Naive thymus-derived CD8-positive, alpha-beta T cell (primary cell): Measurements from ENCODE around the gene KPNA5. TPM values are rescaled to one million over a fixed set of nuclear protein-coding genes. Genes with fewer than 3 reads are reported as not detected.
"Not testable (repeated sequence)": the region's sequence is repeated elsewhere in the genome, so short reads cannot be mapped to it uniquely, and the experiment has no call there.

Experiments used
- ATAC-seq, 2 donors: fragments of 150-1000 bp; cut with Tn5 transposase in 1 of 2; sonication (Bioruptor Pico), chemical (Tn5 transposase) in 1 of 2; 1 replicate in 1 of 2; 2 replicates in 1 of 2; pipeline ENCODE4 v1.10.0; 2021; ENCODE audit warnings: mild to moderate bottlenecking in 2 of 2, moderate library complexity in 2 of 2
- POLR2A ChIA-PET: fragments of 350-600 bp; sonication (Branson Sonifier 250); formaldehyde crosslinking; loops from one replicate; lab custom pipeline; 2021; ENCODE audit warnings: antibody characterized with exemption; lab: Charles Lee
- DNase-seq, 10 donors: peaks; one replicate each; pipeline versions ENCODE4 v3.0.0 to v3.0.0-alpha.2; 2020 to 2022
- H3K27ac Mint-ChIP-seq, 10 donors: one replicate each; pipeline ENCODE4 v1.8.0; 2020 to 2022; ENCODE audit warnings: mild to moderate bottlenecking in 10 of 10, mixed read lengths in 10 of 10, moderate library complexity in 4 of 10, inconsistent platforms in 1 of 10
- H3K27me3 Mint-ChIP-seq, 5 donors: one replicate each; pipeline ENCODE4 v1.8.0; 2021 to 2022; ENCODE audit warnings: mixed read lengths in 5 of 5
- H3K36me3 Mint-ChIP-seq, 3 donors: one replicate each; pipeline ENCODE4 v1.8.0; 2020 to 2022; ENCODE audit warnings: mixed read lengths in 3 of 3, mild to moderate bottlenecking in 2 of 3, inconsistent platforms in 1 of 3
- H3K4me1 Mint-ChIP-seq, 4 donors: one replicate each; pipeline ENCODE4 v1.8.0; 2021 to 2022; ENCODE audit warnings: mixed read lengths in 4 of 4
- H3K4me3 Mint-ChIP-seq, 10 donors: one replicate each; pipeline ENCODE4 v1.8.0; 2020 to 2022; ENCODE audit warnings: mild to moderate bottlenecking in 10 of 10, mixed read lengths in 10 of 10, moderate library complexity in 6 of 10, inconsistent platforms in 1 of 10
- H3K9me3 Mint-ChIP-seq, 9 donors: one replicate each; pipeline ENCODE4 v1.8.0; 2020 to 2022; ENCODE audit warnings: mixed read lengths in 9 of 9, mild to moderate bottlenecking in 3 of 9, inconsistent platforms in 1 of 9, moderate library complexity in 1 of 9
- polyA plus RNA-seq, 3 donors: library from polyadenylated mRNA; unstranded; fragments of 300-500 nt; fragmentation: Illumina TruSeq; gene quantifications; one replicate each; pipeline ENCODE4 v1.2.3, GENCODE V29; 2021
- total RNA-seq, 8 experiments: library from RNA in 2 of 8; stranded (reverse) in 2 of 8; gene quantifications; one replicate each; pipeline ENCODE4 v1.2.3 and lab custom pipeline; 2021 to 2026

KPNA5 gene
- total and polyA plus RNA-seq, 5 experiments from 2014 or later: 15.9 to 77.1 (median 16.9) TPM

DNA sequence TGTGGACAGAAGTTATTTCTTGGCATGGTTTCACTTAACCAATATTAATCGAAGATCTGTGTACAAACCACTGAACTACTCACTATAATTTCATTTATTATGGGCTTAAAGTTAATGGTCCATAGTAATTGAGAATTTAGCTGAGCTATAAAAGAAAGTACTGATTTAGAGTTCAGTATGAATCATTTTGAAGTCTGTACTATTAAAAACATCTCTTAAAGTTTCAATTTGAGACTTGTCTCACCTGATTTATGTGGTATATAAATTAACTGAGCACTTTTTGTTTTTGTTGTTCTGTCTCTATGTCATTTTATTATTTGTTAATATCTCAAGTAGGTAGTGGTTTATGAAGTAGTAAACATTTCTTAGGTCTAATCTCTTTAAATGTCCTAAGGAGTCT is 24.9 kb downstream of the KPNA5 start:
- H3K36me3 Mint-ChIP-seq: peaks cover 0 to 74% (median 33%) of the 10 kb centered on the region in 3 donors

DNA sequence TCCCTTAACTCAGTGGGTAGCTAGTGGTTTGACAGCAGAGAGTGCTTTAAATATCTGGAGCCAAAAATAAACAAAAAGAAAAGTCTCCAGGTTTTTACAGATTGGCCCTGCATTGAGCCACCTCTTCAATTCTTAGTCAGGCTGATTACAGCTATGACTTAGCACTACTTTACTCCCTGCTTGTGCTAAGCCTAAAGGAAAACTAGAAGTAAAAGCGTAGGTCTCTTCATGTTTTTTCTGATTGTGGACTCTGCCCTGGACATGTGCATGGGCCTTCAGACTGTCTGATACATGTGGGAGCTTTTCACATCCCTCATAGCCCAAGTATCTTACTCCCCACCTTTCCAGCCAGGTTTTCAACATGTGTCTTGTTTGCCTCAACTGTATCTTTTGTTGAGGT is 33.3 kb downstream of the KPNA5 start:
- no peak for ATAC-seq
- POLR2A ChIA-PET: no interaction called here
- Mint-ChIP-seq H3K4me1 (peaks cover 3 to 23% (median 13%) of the 10 kb centered on the region in 4 donors), H3K27ac (peak overlapping the region in 2 of 10 donors; percentile 25 to 70), H3K27me3 (no peaks in the 10 kb centered on the region), H3K4me3 (no peak overlapping the region), H3K9me3 (no peaks in the 10 kb centered on the region), H3K36me3 (peaks cover 11 to 92% (median 43%) of the 10 kb centered on the region in 3 donors)
- no peak for DNase-seq

More for the DNA sequence above, 24.9 kb downstream of the KPNA5 start:
- H3K27me3 Mint-ChIP-seq: no peaks in the 10 kb centered on the region
- no peak overlapping the region for H3K4me3 Mint-ChIP-seq
- no peak overlapping the region for H3K27ac Mint-ChIP-seq
- no peak for ATAC-seq
- H3K4me1 Mint-ChIP-seq: peaks cover 2 to 5% (median 3%) of the 10 kb centered on the region in 4 donors
- POLR2A ChIA-PET: no interaction called here
- no peaks in the 10 kb centered on the region for H3K9me3 Mint-ChIP-seq
- DNase-seq: no peak

DNA sequence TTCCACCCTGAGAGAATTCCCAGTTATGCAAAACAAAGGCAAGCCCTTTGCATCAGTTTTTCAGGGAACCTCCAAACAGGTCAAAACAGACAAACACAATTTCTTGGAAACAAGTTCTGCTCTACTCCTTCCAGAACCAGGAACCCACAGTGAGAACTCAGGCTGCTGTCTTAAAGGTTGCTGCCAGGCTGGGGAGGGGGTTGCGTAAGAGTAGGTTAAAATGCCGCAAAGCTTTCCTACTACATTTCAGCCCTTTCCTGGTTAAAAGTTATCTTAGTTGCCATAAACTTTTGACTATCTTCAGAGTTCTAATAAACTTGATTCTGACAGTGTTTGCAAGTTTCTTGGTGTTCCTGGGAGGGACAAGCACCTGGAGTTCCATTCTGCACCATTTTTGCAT is 33.8 kb downstream of the KPNA5 start:
- H3K36me3 Mint-ChIP-seq: peaks cover 11 to 93% (median 48%) of the 10 kb centered on the region in 3 donors
- no peaks in the 10 kb centered on the region for H3K9me3 Mint-ChIP-seq
- H3K27me3 Mint-ChIP-seq: no peaks in the 10 kb centered on the region
- peaks cover 3 to 23% (median 11%) of the 10 kb centered on the region in 4 donors for H3K4me1 Mint-ChIP-seq
- no peak for DNase-seq
- ATAC-seq: no peak
- no peak overlapping the region for H3K4me3 Mint-ChIP-seq
- POLR2A ChIA-PET: no interaction called here
- peak overlapping the region in 1 of 10 donors; percentile 17 for H3K27ac Mint-ChIP-seq

DNA sequence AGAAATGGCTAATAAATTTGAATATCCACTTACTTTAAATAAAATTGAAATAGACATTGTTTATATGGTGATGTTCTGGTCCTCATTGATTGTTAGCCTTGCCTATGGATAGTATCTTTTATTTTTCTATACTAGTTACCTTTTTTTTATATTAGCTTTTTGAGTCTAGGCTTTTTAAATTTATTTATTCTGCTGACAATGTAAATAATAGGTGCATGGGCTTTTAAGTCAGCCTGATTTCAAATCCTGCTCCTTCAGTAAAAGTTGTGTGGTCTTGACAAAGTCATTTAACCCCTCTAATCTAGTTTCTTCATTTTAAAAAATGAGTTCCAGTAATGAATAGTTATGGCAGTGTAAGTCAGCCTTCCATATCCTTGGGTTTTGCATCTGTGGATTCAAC is 45.9 kb downstream of the KPNA5 start:
- H3K9me3 Mint-ChIP-seq: peaks cover 0 to 1% (median 0%) of the 10 kb centered on the region in 9 donors
- no peak for ATAC-seq

DNA sequence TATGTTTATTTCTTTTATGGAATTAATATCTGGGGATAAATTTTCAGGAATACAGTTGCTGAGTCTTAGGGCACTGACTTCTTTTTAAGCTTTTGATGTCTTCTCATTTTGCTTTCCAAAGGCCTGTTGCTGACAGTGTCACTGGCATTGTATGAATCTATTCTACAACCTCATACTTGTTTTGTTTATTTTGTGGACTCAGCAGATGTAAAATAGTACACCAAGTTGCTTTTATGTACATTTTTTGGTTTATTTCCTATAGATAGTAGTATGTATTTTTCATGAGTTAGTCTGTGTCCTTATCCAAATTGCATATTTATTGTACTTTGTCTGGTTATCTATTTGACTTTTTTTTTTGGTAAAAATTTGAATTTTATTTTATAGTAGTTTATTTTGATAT is 49.5 kb downstream of the KPNA5 start:
- ATAC-seq (no peak), DNase-seq (no peak)
- Mint-ChIP-seq H3K9me3 (peaks cover 0 to 13% (median 3%) of the 10 kb centered on the region in 9 donors), H3K4me3 (no peak overlapping the region), H3K27ac (no peak overlapping the region), H3K27me3 (no peaks in the 10 kb centered on the region), H3K36me3 (peaks cover 30 to 80% (median 71%) of the 10 kb centered on the region in 3 donors), H3K4me1 (no peaks in the 10 kb centered on the region)
- POLR2A ChIA-PET: no interaction called here

More for the DNA sequence above, 45.9 kb downstream of the KPNA5 start:
- Mint-ChIP-seq H3K27ac (no peak overlapping the region), H3K4me3 (no peak overlapping the region), H3K36me3 (peaks cover 24 to 86% (median 66%) of the 10 kb centered on the region in 3 donors), H3K4me1 (no peaks in the 10 kb centered on the region), H3K27me3 (no peaks in the 10 kb centered on the region)
- POLR2A ChIA-PET: no interaction called here
- no peak for DNase-seq

DNA sequence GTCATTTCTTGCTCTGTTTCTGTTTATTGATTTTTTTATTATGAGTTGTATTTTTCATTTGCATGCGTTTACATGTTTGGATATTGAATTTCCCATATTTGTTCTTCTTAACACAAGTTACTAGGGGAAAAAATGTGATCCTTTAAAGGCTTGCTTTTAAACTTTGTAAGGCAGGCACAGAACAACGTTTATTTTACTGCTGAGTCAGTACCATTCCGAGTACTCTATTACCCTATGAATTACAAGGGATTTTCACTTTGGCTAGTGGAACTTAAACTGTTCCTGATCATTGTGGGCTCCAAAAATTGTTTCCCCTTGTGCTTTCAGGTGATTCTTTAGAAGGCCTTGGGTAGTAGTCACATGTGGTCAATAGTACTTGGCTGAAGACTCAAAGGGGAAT is 56.0 kb downstream of the KPNA5 start:
- peaks cover 10 to 61% (median 29%) of the 10 kb centered on the region in 9 donors for H3K9me3 Mint-ChIP-seq
- H3K27me3 Mint-ChIP-seq: no peaks in the 10 kb centered on the region
- no peaks in the 10 kb centered on the region for H3K4me1 Mint-ChIP-seq
- POLR2A ChIA-PET: no interaction called here
- H3K27ac Mint-ChIP-seq: no peak overlapping the region
- ATAC-seq (no peak), DNase-seq (no peak)
- H3K4me3 Mint-ChIP-seq: no peak overlapping the region
- H3K36me3 Mint-ChIP-seq: peaks cover 39 to 50% (median 44%) of the 10 kb centered on the region in 3 donors

DNA sequence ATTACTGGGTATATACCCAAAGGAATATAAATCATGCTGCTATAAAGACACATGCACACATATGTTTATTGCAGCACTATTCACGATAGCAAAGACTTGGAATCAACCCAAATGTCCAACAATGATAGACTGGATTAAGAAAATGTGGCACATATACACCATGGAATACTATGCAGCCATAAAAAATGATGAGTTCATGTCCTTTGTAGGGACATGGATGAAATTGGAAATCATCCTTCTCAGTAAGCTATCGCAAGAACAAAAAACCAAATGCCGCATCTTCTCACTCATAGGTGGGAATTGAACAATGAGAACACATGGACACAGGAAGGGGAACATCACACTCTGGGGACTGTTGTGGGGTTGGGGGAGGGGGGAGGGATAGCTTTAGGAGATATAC is 59.5 kb downstream of the KPNA5 start:
- H3K4me1 Mint-ChIP-seq, ATAC-seq: not testable (repeated sequence)
- H3K9me3 Mint-ChIP-seq: peaks cover 15 to 78% (median 44%) of the 10 kb centered on the region in 9 donors

DNA sequence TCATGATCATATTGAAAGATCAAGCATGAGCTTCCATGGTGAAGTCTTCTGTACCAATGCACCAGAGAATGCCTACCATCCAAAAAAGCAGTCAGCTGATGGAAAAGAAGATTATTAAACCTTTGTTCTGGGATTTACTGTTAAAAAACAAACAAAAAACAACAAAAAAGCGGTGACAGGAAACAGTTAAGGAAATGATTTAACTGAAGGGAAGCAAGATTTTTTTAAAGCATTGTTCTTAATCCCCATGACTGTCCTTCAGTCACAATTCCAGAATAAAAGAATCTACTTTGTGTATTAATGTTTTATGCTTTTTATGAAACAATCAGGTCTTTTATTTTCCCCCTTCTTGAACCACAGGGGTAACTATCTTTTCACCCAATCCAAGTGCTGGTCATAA is 60.6 kb downstream of the KPNA5 start:
- DNase-seq (no peak), ATAC-seq (no peak)
- H3K27ac Mint-ChIP-seq: no peak overlapping the region
- H3K27me3 Mint-ChIP-seq: no peaks in the 10 kb centered on the region
- no peak overlapping the region for H3K4me3 Mint-ChIP-seq
- no peaks in the 10 kb centered on the region for H3K4me1 Mint-ChIP-seq
- POLR2A ChIA-PET: no interaction called here
- peaks cover 10 to 38% (median 16%) of the 10 kb centered on the region in 3 donors for H3K36me3 Mint-ChIP-seq
- H3K9me3 Mint-ChIP-seq: peaks cover 16 to 76% (median 42%) of the 10 kb centered on the region in 9 donors

More for the DNA sequence above, 59.5 kb downstream of the KPNA5 start:
- POLR2A ChIA-PET, H3K27ac Mint-ChIP-seq, DNase-seq, H3K4me3 Mint-ChIP-seq, H3K27me3 Mint-ChIP-seq: not testable (repeated sequence)
- peaks cover 19 to 42% (median 26%) of the 10 kb centered on the region in 3 donors for H3K36me3 Mint-ChIP-seq

DNA sequence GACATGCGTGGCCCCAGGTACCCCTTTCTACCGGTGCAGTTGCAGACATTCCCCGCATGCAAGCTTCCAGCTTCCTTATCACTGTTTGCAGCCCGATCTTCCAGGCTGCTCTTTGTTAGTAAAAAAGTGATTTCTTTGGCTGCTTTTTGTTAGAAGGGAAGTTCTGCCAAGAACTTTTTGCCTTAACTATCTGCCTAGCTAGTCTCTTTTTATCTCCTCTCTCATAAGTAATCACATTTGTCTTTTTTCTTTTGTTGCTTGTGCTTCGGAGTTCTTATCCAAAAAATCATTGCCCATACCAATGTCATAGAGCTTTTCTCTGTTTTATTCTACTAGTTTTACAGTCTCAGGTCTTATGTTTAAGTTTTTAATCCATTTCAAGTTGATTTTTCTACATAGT is 64.2 kb downstream of the KPNA5 start:
- DNase-seq (no peak), ATAC-seq (no peak)
- Mint-ChIP-seq H3K4me3 (no peak overlapping the region), H3K27ac (no peak overlapping the region), H3K27me3 (peaks cover 0 to 9% (median 0%) of the 10 kb centered on the region in 5 donors), H3K9me3 (peaks cover 11 to 63% (median 30%) of the 10 kb centered on the region in 9 donors), H3K4me1 (peaks cover 0 to 2% (median 0%) of the 10 kb centered on the region in 4 donors), H3K36me3 (peaks cover 0 to 25% (median 0%) of the 10 kb centered on the region in 3 donors)
- POLR2A ChIA-PET: no interaction called here

DNA sequence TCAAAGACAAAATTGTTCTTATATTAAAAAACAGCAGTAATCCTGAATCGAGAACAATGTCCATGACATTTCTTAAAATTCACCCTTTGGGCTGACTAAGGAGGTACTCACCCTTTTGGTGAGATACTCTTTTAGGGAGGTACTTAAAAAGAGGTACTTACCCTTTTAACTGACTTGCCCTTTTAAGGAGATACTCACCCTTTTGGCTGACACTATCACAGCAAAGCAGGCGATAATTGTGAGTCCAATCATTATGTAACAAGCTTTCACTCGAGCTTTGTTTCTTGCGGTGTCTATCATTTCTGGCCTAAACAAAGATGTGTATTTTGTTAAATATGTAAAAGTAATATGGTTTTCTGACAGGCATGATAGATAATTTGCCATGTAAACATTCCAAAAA is 80.8 kb downstream of the KPNA5 start:
- Mint-ChIP-seq H3K4me1 (peaks cover 5 to 15% (median 10%) of the 10 kb centered on the region in 4 donors), H3K9me3 (no peaks in the 10 kb centered on the region), H3K27me3 (peaks cover 23 to 54% (median 42%) of the 10 kb centered on the region in 5 donors), H3K27ac (no peak overlapping the region), H3K4me3 (no peak overlapping the region), H3K36me3 (peaks cover 0 to 10% (median 2%) of the 10 kb centered on the region in 3 donors)
- DNase-seq: no peak
- no peak for ATAC-seq
- POLR2A ChIA-PET: no interaction called here

DNA sequence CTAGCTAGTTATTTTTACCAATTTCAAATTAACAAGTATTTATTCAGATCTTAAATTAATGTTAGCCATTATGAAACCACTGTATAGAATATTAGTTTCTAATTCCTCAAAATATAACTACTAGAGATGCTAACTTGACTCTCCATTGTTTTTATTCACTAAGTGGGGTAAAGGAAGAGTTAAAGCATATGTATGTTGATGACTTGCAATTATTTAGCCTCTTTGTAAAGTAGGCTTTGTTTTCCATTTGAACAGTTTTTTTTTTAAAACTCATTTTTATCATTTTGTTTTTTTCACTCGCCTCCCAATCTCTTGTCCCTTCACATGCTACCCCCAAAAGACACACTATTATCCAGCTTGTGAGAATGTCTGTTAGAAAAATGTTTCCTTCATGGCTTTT is 81.2 kb downstream of the KPNA5 start:
- POLR2A ChIA-PET: no interaction called here
- H3K4me3 Mint-ChIP-seq: no peak overlapping the region
- peaks cover 5 to 15% (median 10%) of the 10 kb centered on the region in 4 donors for H3K4me1 Mint-ChIP-seq
- no peak for DNase-seq
- ATAC-seq: no peak
- H3K27me3 Mint-ChIP-seq: peaks cover 26 to 59% (median 44%) of the 10 kb centered on the region in 5 donors
- H3K27ac Mint-ChIP-seq: no peak overlapping the region
- H3K36me3 Mint-ChIP-seq: peaks cover 0 to 10% (median 2%) of the 10 kb centered on the region in 3 donors
- H3K9me3 Mint-ChIP-seq: no peaks in the 10 kb centered on the region

DNA sequence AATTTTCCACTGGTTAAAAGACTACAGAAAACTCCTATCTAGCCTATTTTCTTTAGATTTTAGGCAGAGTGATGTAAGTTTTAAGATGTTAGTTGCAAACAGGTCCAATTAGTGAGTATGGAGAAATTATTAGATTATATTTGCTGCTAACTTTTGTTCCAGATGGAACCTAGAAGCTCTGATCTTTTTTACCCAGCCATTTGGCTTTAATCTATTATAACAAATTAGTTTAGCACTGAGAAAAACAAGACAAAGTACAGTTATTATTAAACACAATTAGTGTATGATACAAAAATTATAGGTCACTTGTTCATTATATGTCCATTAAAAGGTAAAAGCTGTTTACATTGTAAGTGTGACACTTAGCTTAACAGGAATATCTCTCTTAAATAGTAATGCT is 82.0 kb downstream of the KPNA5 start:
- Mint-ChIP-seq H3K9me3 (no peaks in the 10 kb centered on the region), H3K36me3 (peaks cover 0 to 10% (median 2%) of the 10 kb centered on the region in 3 donors), H3K4me3 (no peak overlapping the region), H3K27ac (no peak overlapping the region), H3K27me3 (peaks cover 26 to 58% (median 48%) of the 10 kb centered on the region in 5 donors), H3K4me1 (peaks cover 5 to 15% (median 10%) of the 10 kb centered on the region in 4 donors)
- ATAC-seq (no peak), DNase-seq (no peak)
- POLR2A ChIA-PET: no interaction called here

DNA sequence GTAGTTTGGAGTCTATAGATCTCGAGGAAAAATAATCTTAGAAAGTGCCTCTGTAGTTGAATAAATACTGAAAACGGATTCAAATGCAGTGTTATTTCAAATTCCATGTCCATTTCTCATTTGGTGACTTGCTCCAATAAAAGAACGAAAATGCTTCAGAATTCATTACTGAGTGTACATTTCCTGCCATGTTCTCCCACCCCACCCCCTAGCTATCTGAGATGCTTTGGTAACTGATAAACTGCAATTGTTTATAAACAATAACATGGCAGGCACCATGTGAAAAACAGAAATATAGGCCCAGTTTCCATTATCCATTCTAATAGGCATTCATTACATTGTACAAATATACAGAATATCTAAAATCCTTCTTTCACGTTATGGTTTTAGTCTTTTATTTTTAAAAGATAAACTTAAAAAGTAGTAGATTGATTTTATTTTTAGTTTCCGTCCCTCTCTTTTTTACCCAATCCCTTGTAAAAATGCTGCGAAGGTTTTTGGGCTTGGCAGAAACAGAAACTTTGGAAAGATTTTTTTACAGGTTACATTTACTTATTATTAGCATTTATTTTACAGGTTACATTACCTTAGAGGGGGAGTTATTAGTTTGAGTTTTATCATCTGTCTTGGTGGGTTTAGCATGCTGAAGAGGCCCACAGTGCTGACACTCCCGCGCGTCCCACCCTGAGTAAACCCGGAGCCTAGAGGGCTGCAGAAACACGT is 83.1 kb downstream of the KPNA5 start:
- Mint-ChIP-seq H3K27ac (no peak overlapping the region), H3K9me3 (no peaks in the 10 kb centered on the region), H3K36me3 (peaks cover 0 to 10% (median 2%) of the 10 kb centered on the region in 3 donors), H3K4me3 (peak overlapping the region in 4 of 10 donors; percentile 29 to 66 (median 40)), H3K4me1 (peaks cover 5 to 15% (median 10%) of the 10 kb centered on the region in 4 donors), H3K27me3 (peaks cover 32 to 62% (median 49%) of the 10 kb centered on the region in 5 donors)
- no peak for DNase-seq
- POLR2A ChIA-PET: no interaction called here
- ATAC-seq: no peak
